IMR-90 (cell line): Measurements from ENCODE around the gene GGA2. TPM values are rescaled to one million over a fixed set of nuclear protein-coding genes. Genes with fewer than 3 reads are reported as not detected.

ENCODE experiments used
- ATAC-seq: fragments of 200-7000 bp; cut with Tn5 transposase; 2 replicates; pipeline ENCODE4 v1.9.1; 2020; ENCODE audit warnings: low read depth, mild to moderate bottlenecking, moderate library complexity
- BruUV-seq: library from RNA; stranded (reverse); fragments of 400-500 nt; replicated peaks from 2 replicates; lab custom pipeline; 2021; lab: Mats Ljungman, UMichigan
- CTCF ChIA-PET: fragments of 300-600 bp; formaldehyde crosslinking; extraction: SDS; loops from one replicate; lab custom pipeline; 2021; ENCODE audit warnings: antibody characterized with exemption; lab: Yijun Ruan, JAX
- POLR2A ChIA-PET: fragments of 300-600 bp; sonication (Branson Sonifier 250); formaldehyde crosslinking; loops from one replicate; lab custom pipeline; 2022; ENCODE audit warnings: antibody characterized with exemption; ENCODE audit not compliant: unreplicated experiment; lab: Charles Lee
- DNase-seq: peaks from one replicate; pipeline ENCODE4 v3.0.0; 2013
- H2AFZ ChIP-seq: replicated peaks from 2 replicates; pipeline ENCODE3; 2013; ENCODE audit warnings: low read length, mild to moderate bottlenecking; ENCODE audit not compliant: poor library complexity
- H2AK5ac ChIP-seq: 2 replicates; pipeline ENCODE4 v1.6.1; 2013; ENCODE audit warnings: low read depth, low read length, inconsistent platforms
- H2AK9ac ChIP-seq: replicated peaks from 2 replicates; pipeline ENCODE3; 2013; ENCODE audit warnings: mild to moderate bottlenecking, low read depth, low read length, moderate library complexity; ENCODE audit not compliant: poor library complexity
- H2BK120ac ChIP-seq: 2 replicates; pipeline ENCODE4 v1.6.1; 2013; ENCODE audit warnings: low read depth, low read length, inconsistent platforms
- H2BK15ac ChIP-seq: 3 replicates; pipeline ENCODE4 v1.6.1; 2013; ENCODE audit warnings: low read depth, low read length, inconsistent platforms
- H2BK20ac ChIP-seq: 2 replicates; pipeline ENCODE4 v1.6.1; 2013; ENCODE audit warnings: low read depth, mild to moderate bottlenecking, inconsistent platforms, low read length, moderate library complexity
- H2BK5ac ChIP-seq: 2 replicates; pipeline ENCODE4 v1.6.1; 2013; ENCODE audit warnings: mild to moderate bottlenecking, low read depth, low read length, inconsistent platforms; ENCODE audit not compliant: poor library complexity, severe bottlenecking
- H3K14ac ChIP-seq: replicated peaks from 2 replicates; pipeline ENCODE4 v1.6.1; 2013; ENCODE audit warnings: low read depth, low read length, inconsistent platforms
- H3K18ac ChIP-seq: 2 replicates; pipeline ENCODE4 v1.6.1; 2013; ENCODE audit warnings: low read depth, low read length, control low read depth
- H3K23ac ChIP-seq: 2 replicates; pipeline ENCODE4 v1.6.1; 2013; ENCODE audit warnings: low read depth, low read length, inconsistent platforms
- H3K27ac ChIP-seq: 2 replicates; pipeline ENCODE4 v1.5.1; 2013; ENCODE audit warnings: mild to moderate bottlenecking, control low read depth, low read length; ENCODE audit not compliant: insufficient read depth
- H3K27me3 ChIP-seq: 2 replicates; pipeline ENCODE4 v1.6.1; 2013; ENCODE audit warnings: low read length; ENCODE audit not compliant: control insufficient read depth, insufficient read depth
- H3K36me3 ChIP-seq: 2 replicates; pipeline ENCODE4 v1.6.1; 2013; ENCODE audit warnings: low read length, mixed read lengths; ENCODE audit not compliant: control insufficient read depth, insufficient read depth
- H3K4ac ChIP-seq: 2 replicates; pipeline ENCODE4 v1.6.1; 2013; ENCODE audit warnings: low read depth, low read length, inconsistent platforms
- H3K4me1 ChIP-seq: 2 replicates; pipeline ENCODE4 v1.6.1; 2013; ENCODE audit warnings: low read length, mixed read lengths; ENCODE audit not compliant: control insufficient read depth, insufficient read depth
- H3K4me2 ChIP-seq: 2 replicates; pipeline ENCODE4 v1.6.1; 2013; ENCODE audit warnings: low read depth, mild to moderate bottlenecking, control low read depth, low read length, moderate library complexity
- H3K4me3 ChIP-seq: 2 replicates; pipeline ENCODE4 v1.5.1; 2013; ENCODE audit warnings: low read depth, mild to moderate bottlenecking, control low read depth, low read length, moderate library complexity; ENCODE audit not compliant: insufficient read depth
- H3K56ac ChIP-seq: 2 replicates; pipeline ENCODE4 v1.6.1; 2013; ENCODE audit warnings: low read length, inconsistent platforms; ENCODE audit not compliant: insufficient read depth; ENCODE audit errors: extremely low read depth
- H3K79me1 ChIP-seq, 2 experiments: 2 replicates each; pipeline ENCODE4 v1.6.1; 2013; ENCODE audit warnings: low read length in 2 of 2, inconsistent platforms in 1 of 2, low read depth in 1 of 2
- H3K9ac ChIP-seq: 2 replicates; pipeline ENCODE4 v1.6.1; 2013; ENCODE audit warnings: low read depth, low read length, control low read depth
- H3K9me1 ChIP-seq: 2 replicates; pipeline ENCODE4 v1.6.1; 2013; ENCODE audit warnings: low read length, inconsistent platforms; ENCODE audit not compliant: insufficient read depth
- H3K9me3 ChIP-seq: 2 replicates; pipeline ENCODE4 v1.6.1; 2013; ENCODE audit warnings: low read length; ENCODE audit not compliant: control insufficient read depth, insufficient read depth
- H4K20me1 ChIP-seq: 2 replicates; pipeline ENCODE4 v1.6.1; 2013; ENCODE audit warnings: low read length, inconsistent platforms; ENCODE audit not compliant: insufficient read depth
- H4K5ac ChIP-seq: 2 replicates; pipeline ENCODE4 v1.6.1; 2013; ENCODE audit warnings: mild to moderate bottlenecking, low read depth, low read length, control low read depth
- H4K8ac ChIP-seq, 2 experiments: 2 replicates each; pipeline ENCODE4 v1.6.1; 2013; ENCODE audit warnings: low read depth in 2 of 2, low read length in 2 of 2, control low read depth in 1 of 2, inconsistent platforms in 1 of 2
- H4K91ac ChIP-seq: 2 replicates; pipeline ENCODE4 v1.6.1; 2013; ENCODE audit warnings: low read depth, low read length, inconsistent platforms; ENCODE audit not compliant: insufficient read depth
- BHLHE40 ChIP-seq: fragments of 150-350 bp; IDR thresholded peaks from 2 replicates; pipeline ENCODE4 v1.6.1; 2016; ENCODE audit warnings: mild to moderate bottlenecking, low read depth, low read length
- WGBS, 2 experiments: methylation state at CpG; one replicate each; pipeline versions ENCODE4 v1.1.5 to v1.1.7; 2013; ENCODE audit warnings: missing lambda C conversion rate in 2 of 2; ENCODE audit not compliant: insufficient read length in 1 of 2; ENCODE audit errors: extremely low coverage in 2 of 2; 5-methylcytosine and 5-hydroxymethylcytosine counted together
- dilution Hi-C: fragments of 300-500 bp; cut with HindIII; formaldehyde crosslinking; loops from one replicate; pipeline ENCODE4 v1.14.3; 2018; ENCODE audit warnings: low sequenced_read_pairs; ENCODE audit not compliant: unreplicated experiment
- in situ Hi-C: fragments of 300-500 bp; cut with MboI; formaldehyde crosslinking; loops from 3 replicates; pipeline ENCODE4 v1.14.3; 2019; ENCODE audit warnings: low sequenced_read_pairs, inconsistent platforms, mixed read lengths
- intact Hi-C: fragments of 100-400 bp; cut with micrococcal nuclease; formaldehyde crosslinking; loops from 2 replicates; pipeline ENCODE4 v1.10.0; 2022
- polyA plus RNA-seq, 3 experiments: library from polyadenylated mRNA; depleted of rRNA; stranded (reverse); fragments of >200 nt; gene quantifications; 2 replicates each; pipeline ENCODE4 v1.2.3, GENCODE V29; 2012; ENCODE audit warnings: low replicate concordance in 1 of 3
- total RNA-seq: library from RNA; depleted of rRNA; stranded (reverse); fragments of >200 nt; gene quantifications from 2 replicates; pipeline ENCODE4 v1.2.3, GENCODE V29; 2012

Gene GGA2
- total and polyA plus RNA-seq, 2 of the 4 experiments (the other 2 are of a cell fraction): 16.5 to 30.1 TPM

DNA sequence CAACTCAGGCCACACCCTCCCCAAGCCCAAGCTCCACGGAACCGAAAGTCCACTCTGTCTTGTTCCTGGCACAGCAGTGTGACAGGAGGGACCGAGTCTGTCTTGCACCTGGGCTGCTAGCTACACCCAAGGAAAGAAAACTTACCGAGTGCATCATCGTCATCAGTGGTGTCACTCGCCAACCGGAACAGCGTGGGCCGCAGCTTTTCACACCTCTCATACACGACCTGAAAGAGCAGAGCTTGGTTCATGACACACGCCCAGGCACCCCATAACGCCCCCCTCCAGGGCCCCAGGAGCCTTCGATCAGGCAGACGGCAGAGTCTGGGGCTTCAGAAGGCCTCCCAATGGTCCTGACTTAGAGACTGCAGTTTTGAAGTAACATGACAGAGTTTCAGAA is 27.5 kb downstream of the GGA2 start:
- no peak overlapping the region for H3K27ac ChIP-seq
- 85% methylated on average over 5 of the region's 14 CpGs; no CpG with 5 or more reads in 1 of the 2 experiments for WGBS, 2 experiments
- H2BK20ac ChIP-seq: no peak overlapping the region
- no peak overlapping the region for H3K9ac ChIP-seq
- TF ChIP-seq BHLHE40: no peak
- no peaks in the 10 kb centered on the region for H3K9me3 ChIP-seq
- H2AFZ ChIP-seq: peak overlapping the region; percentile 43
- no peak for DNase-seq
- no peak overlapping the region for H2BK15ac ChIP-seq
- H3K4me1 ChIP-seq: no peaks in the 10 kb centered on the region
- no peak overlapping the region for H4K91ac ChIP-seq
- no peak overlapping the region for H4K8ac ChIP-seq
- no TSS peak for BruUV-seq
- CTCF ChIA-PET: interaction anchor here (0.6 kb wide), 1 partner anchor 16 kb away, joined by 3 read pairs; no protein-coding TSS in a partner anchor
- intact Hi-C loops (no loop called here), dilution Hi-C loops (no loop called here), in situ Hi-C loops (no loop called here)
- H3K4me2 ChIP-seq: no peak overlapping the region
- H3K56ac ChIP-seq: no peak overlapping the region
- no peaks in the 10 kb centered on the region for H3K27me3 ChIP-seq
- H3K36me3 ChIP-seq: peaks cover 66% of the 10 kb centered on the region
- H3K4me3 ChIP-seq: no peak overlapping the region
- peaks cover 0 to 2% of the 10 kb centered on the region in 2 experiments; a peak in 1 of 4 replicates for H3K79me1 ChIP-seq
- H3K4ac ChIP-seq: no peak overlapping the region
- no peak overlapping the region for H2BK120ac ChIP-seq
- no peak overlapping the region for H3K18ac ChIP-seq
- H4K20me1 ChIP-seq: no peaks in the 10 kb centered on the region
- H2AK5ac ChIP-seq: no peak overlapping the region
- POLR2A ChIA-PET: interaction anchor here (0.6 kb wide), 1 partner anchor 337 kb away, joined by 3 read pairs; no protein-coding TSS in a partner anchor
- H3K14ac ChIP-seq: no peak overlapping the region
- H2BK5ac ChIP-seq: no peak overlapping the region
- no peak overlapping the region for H4K5ac ChIP-seq
- 0 out of 2 replicates have a peak, but pooled peaks cover 5% of the 10 kb centered on the region for H3K9me1 ChIP-seq
- ATAC-seq: no peak
- no peak overlapping the region for H3K23ac ChIP-seq
- no peak overlapping the region for H2AK9ac ChIP-seq
